Ammon's horn (tissue), 1 donor: ENCODE measurements around the gene TREML1.
"Not testable (repeated sequence)": the region's sequence is repeated elsewhere in the genome, so short reads cannot be mapped to it uniquely, and the experiment has no call there.

ENCODE experiments used
- DNase-seq: peaks from one replicate; pipeline ENCODE4 v3.0.0-alpha.2; 2016; ENCODE audit warnings: low spot score

TREML1 gene, protein sequence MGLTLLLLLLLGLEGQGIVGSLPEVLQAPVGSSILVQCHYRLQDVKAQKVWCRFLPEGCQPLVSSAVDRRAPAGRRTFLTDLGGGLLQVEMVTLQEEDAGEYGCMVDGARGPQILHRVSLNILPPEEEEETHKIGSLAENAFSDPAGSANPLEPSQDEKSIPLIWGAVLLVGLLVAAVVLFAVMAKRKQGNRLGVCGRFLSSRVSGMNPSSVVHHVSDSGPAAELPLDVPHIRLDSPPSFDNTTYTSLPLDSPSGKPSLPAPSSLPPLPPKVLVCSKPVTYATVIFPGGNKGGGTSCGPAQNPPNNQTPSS

DNA sequence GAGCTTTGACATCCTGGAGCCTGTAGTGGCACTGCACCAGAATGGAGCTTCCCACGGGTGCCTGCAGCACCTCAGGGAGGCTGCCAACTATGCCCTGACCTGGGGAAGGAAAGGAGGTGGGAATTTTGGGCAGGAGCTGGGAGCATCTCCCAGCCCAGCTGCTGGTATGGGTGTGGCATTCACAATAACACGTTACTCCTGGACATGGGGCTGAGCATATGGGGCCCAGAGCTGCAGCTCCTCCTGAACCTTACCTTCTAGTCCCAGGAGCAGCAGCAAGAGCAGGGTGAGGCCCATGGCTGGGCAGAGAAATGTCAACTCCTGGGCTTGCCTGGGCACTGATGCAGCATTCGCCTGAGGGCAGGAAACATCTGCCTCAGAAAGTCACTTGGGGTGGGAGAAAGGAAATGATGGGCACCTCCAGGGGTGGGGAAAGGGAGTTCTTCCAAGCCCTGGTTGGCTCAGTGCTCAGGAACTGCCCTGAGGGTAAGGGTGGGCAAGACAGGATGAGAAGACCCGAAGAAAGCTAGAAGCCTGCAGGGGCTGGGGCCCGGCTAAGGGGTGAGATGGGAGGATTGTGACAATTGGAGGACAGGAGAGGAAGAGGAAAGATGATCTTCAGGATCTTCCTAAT lies at the start of gene TREML1:
Gene TREML1, minus strand, starts transcription at position 356 of the 634 bp plus-strand sequence. Its CDS starts 59 bp downstream, at position 297.
- no peak for DNase-seq

DNA sequence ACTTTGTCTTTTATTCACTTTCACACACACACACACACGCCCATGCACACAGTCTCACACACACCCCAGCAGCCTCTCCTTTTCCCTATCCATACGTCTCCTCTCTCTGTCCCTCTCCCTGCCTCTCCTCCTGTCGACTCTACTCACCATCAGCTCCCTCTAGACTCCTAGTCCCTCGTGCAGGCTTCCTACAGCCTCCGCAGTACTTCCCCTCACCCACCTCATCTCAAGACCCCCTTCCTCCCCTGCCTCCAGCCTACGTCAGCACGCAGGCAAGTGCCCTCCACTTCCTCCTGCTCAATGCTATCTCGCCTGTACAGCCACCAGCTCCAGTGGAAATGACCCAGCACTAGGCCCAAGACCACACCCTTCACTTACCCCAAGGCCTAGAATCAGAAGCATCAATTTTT lies 47.6 kb upstream of the TREML1 start:
- no peak for DNase-seq

DNA sequence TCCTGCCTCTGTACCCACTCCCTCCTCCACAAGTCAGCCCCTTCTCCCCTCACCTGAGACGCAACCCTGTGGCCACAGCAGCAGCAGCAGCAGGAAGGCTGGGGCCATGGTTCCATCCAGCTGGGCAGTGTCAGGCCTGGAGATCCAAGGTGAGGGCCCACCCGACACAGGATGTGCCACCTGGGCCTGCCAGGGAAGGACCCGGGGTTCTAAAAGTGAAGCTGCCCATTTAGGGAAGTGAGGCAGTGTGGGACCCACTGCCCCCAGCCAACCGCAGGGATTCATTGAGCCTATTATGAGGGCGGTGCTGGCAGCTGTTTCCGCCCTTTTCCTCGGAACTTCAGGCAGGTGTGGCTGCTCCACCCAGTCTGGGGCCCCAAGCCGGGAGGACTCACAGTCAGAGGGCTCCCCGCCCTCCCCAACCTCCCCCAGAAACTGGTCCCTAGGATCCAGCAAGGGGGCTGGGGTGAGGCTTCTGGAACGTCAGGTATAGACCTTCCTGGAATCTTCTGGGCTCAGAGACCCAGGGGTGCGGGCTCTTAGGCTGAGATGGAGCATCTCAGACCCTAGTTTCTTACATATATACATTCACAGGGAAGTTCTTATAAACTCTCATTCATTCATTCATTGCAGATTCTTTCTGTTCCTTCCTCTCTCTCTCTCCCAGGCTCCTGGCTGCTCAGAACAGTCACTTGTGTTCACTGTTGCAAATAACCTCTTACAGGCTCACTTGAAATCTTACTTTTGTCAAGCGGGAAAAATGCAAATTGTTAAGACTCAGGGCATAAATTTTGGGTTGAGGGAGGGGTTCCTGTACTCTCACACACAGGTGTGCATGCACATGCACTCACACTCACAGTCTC lies 47.0 kb upstream of the TREML1 start, which contains the start of gene TREML2:
Gene TREML2, minus strand, starts transcription at position 249 of the 863 bp plus-strand sequence. Its CDS starts 141 bp downstream, at position 108.
- no peak for DNase-seq

DNA sequence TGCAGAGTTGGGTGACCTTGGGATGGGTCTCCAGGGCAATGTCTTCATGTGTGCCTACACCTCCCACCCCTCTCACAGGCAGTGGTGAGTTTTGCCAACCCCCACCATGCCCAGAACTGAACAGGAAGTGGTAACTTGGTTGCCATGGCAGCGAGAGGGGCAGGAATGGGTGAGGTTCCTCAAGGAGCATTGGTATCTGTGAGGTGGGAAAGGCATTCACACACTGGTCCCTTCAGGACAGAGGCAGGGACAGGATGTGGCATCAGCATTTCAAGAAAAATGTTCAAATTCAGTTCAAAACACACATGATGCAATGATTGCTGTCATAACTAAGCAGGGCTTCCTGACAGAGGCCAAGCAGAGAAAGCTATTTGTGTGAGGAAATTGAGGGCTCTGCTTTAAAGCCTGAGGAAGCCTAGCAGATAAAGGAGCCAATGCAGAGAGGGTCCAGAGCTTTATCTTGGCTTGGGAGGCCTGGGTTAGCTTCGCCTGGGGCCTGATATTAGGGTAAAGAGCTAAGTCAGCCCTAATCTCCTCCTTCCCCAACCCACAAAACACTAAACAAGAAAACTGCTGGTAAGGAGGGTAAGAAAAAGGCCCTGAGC lies 46.3 kb upstream of the TREML1 start:
- DNase-seq: peak; percentile 20

DNA sequence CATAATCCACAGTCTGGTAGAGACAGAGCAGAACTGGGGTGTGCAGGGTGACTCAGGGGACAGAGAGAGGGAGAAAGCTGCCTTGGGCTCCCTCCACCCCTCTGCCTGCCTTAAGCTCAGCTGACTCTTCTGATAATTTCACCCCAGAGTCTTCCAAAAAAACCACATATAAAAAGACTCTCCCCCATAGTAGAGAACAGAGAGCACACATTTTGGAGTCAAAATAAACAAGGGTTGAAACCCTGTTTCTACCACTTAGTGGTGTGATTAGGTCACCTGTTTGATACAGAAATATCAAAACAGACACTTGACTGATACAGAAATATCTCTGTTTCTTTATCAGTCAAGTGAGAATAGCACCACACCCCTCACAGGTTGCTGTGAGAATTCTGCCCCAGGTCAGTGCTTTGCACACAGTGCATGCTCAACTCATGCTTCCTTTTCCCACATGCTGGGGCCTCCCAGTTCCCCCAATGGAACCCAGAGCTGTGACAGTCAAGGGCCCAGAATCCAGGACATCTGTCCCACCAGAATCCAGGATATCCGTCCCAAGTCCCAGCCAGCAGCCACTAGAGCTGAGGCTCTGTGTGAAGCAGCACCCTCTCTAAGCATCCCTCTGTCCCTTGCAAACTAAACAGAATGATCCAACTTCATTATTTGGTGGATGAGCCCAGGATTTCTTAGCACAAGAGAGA lies 45.6 kb upstream of the TREML1 start:
- no peak for DNase-seq

DNA sequence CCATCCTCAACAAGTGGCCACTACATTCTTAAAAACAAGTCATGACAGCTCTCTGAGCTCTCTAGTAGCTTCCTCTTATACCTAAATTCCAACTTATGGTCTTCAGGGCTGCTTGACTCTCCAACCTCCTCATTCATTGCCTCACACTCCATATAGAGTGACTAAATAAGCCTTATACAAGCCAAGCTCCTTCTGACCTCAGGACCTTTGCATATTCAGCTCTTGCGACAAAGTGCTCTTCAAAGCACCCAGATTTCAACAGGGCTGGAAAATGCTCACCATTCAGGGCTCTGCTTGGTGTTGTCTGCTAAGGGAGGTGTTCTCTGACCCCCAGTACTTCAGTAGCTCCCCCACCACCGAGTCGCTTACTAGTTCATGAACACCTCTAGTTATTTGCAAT lies 43.1 kb upstream of the TREML1 start:
- DNase-seq: no peak

DNA sequence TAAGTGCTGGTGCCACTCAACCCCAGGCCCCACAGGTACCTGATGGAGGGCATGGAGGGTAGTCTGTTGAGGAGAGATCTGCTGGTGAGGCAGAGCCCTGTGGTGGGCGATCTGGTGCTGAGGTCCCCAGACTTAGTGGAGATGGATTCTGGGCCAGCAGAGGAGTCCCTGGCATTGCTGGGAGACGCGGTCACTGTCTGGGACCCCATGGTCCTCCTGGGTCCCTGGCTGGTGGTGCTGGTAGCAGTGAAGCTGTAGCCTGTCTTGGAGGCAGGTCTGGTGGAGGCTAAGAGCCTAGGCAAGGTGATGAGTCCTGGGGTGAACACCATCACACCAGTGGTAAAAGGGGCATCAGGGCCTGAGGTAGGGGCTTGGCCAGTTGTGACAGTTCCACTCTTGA lies 40.2 kb upstream of the TREML1 start:
- DNase-seq: no peak

DNA sequence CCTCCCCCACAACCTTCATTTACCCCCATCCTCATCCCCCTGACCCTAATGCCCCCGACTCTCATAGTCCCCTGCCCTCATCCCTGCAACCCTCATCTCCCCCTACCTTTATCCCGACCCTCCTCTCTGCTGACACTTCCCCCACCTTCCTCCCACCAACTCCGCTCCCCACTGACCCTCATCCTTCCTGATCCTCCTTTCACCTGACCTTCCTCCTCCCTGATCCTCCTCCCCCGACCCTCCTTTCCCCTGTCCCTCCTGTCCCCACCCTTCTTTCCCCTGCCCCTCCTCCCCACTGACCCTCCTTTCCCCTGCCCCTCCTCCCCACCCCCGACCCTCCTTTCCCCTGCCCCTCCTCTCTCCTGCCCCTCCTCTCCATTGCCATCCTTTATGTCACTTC lies 39.7 kb upstream of the TREML1 start:
- no peak for DNase-seq

DNA sequence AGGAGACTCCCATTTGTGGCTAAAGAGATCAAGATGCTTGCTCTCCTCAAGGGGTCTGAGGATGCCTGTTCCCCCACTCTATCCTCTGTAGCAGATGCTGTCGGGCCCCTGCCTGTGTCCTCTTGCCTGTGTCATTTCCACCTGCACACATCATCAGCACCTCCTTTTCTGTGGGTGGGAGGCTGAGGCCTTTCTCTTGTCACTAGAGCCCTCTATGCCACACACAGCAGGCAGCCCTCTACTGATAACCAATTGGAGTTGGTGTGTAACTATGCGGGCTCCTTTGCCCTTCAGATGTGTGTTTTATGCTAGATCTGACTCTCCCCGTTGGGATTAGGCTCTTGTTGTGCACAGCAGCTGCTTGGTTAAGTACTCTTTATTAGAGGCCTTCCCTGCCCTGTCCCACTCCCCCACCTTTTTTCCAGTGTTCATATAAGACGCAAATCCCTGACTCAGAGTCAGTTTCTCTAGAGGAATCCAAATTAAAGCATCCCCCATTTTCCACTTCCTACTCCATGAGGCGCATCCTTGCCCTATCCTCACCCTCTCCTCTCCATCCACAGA lies 39.1 kb upstream of the TREML1 start:
- no peak for DNase-seq

DNA sequence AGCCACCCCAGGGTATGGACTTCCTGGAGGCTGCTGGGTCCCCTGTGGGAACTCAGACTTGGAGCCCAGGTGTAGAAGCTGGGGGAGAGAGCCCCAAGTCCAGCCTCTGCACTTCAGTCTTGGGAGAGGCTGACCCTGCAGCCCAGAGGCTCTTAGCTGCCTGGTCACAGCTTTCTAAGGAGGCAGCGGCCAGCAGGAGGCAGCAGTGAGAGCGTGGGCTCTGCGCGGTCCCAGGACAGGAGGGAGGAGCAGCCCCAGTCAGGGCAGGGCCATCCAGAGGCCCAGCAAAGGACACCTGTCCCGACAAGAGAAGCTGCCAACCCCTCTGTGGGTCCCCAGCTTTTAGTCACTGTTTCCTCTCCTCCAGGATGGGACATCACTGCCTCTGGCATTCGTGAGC lies 37.4 kb upstream of the TREML1 start:
- peak; percentile 35 for DNase-seq

DNA sequence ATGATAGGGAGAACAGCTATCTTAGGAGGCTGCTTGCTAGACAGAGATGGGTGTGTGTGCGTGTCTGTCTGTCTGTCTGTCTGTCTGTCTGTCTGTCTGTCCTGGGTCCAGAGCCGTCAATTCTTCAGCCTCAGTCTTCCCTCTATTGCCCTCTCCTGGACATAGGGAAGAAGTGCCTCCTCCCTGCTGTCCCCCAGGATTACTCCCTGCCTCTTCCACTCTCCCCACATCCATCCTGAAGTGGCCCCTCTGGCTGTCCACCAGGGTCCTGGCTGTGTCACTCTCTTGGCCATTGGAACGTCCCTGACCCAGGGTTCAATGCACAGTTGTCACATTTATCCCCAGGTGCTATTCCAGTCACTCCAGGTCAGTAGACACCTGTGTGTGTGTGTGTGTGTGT lies 36.6 kb upstream of the TREML1 start:
- DNase-seq: no peak

DNA sequence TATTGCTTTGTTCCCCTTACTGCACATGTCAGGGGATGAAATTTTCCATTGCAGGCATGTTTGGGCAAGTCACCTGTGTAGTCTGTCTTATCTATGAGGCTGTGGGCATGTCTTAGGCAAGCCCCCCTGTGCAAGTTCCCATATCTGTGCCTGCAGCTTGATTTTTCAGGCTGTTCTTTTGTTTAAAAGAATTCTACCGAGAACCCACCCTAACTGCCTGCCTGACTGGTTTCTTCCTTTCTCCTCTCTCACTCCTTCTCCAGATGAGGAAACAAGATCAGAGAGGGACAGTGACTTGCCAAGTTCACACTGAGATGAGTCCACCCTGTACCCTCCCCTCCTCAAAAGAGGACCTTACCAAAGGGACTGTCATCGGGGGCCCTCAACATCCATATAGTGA lies 35.8 kb upstream of the TREML1 start:
- DNase-seq: no peak

DNA sequence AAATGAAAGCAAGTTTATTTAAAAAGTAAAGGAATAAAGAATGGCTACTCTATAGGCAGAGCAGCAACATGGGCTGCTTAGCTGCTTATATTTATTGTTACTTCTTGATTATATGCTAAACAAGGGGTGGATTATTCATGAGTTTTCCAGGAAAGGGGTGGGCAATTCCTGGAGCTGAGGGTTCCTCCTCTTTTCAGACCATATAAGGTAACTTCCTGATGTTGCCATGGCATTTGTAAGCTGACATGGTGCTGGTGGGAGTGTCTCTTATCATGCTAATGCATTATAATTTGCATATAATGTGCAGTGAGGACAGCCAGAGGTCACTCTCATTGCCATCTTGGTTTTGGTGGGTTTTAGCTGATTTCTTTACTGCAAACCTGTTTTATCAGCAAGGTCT lies 34.9 kb upstream of the TREML1 start:
- DNase-seq: not testable (repeated sequence)

DNA sequence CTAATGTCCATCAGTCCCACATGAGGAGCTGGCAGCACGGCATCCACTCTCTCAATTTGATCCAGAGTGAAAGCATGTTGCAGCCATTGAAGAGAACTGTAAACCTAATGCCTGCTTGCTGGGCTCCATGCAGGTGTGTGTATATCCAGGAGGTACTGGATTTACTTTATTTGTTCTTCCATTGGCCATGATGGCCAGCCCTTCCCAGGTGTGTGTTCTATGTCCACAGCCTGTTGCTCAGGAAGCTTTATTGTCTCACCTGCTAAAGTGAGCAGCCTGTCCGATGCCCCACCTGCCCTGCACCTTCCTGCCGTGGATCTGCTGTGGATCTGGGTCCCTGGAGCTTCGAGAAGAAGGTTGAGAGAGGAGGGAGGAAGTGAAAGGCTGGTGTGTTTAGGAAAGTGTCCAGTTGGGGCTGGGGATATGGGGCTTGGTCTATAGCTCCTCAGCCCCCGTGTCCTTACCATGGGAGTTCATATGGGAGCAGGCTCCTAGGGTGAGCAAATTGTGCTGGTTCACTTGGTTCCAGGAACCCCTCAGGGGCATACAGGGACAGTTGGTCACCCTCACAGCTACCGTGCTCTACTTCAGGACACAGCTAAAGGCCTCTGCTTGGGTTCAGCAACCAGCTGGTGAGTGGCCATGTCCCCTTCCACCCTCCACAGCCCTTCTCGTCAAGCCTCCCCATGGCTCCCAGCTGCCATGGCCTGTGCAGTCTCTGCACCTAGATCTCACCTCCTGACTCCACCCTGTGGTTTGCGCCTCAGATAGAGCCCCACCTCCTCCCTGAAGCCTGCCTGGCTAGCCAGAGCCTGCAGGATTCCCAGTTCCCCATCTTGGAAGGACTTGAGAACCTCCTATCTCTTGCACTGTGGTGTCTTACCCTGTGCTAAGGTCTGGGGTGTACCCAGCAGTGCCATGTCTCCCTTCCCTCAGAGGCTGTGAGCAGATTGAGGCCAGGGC lies 34.1 kb upstream of the TREML1 start:
- DNase-seq: no peak

DNA sequence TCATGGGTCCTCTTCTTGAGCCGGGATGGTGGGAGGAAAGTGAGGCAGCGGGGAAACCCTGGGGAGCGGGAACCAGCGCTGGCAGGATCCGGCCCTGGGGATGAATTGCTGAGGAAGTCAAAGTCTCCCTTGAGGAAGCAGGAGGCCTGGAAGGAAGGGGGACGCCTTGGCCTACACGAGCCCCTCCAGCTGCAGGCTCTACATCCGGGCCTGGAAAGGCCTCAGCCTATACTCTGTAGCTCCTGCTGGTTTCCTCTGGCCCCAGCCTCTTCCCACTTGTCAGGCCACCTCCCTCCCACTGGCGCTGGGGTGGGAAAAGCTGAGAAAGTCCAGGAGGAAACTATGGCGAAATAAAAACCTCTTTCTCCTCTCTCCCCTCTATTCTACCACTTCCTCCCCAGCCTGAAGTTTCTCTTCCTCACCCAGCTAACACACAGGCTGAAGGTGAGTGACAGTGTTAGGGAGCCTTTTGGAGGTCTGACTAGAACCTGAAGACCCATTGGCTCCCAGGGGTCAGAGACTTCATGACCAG lies 31.9 kb upstream of the TREML1 start:
- no peak for DNase-seq

DNA sequence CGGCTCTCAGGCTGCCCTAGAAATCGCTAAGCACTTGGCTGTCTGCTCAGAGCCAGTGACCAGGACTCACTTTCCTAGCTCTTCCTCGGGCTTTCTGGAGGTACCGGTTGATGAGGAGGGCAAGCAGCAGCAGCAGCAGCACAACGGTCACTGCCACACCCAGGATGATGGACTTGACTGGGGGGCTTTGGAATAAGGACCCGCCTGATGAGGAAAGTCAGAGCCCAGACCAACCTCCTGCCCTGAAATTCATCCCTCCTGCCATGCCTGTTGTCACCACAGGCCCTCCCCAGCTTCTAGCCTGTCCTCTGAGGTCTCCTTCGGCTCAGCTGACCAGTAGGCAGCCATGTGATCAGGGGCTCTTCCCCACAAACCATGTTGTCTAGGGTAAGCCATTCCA lies 30.6 kb upstream of the TREML1 start:
- no peak for DNase-seq

DNA sequence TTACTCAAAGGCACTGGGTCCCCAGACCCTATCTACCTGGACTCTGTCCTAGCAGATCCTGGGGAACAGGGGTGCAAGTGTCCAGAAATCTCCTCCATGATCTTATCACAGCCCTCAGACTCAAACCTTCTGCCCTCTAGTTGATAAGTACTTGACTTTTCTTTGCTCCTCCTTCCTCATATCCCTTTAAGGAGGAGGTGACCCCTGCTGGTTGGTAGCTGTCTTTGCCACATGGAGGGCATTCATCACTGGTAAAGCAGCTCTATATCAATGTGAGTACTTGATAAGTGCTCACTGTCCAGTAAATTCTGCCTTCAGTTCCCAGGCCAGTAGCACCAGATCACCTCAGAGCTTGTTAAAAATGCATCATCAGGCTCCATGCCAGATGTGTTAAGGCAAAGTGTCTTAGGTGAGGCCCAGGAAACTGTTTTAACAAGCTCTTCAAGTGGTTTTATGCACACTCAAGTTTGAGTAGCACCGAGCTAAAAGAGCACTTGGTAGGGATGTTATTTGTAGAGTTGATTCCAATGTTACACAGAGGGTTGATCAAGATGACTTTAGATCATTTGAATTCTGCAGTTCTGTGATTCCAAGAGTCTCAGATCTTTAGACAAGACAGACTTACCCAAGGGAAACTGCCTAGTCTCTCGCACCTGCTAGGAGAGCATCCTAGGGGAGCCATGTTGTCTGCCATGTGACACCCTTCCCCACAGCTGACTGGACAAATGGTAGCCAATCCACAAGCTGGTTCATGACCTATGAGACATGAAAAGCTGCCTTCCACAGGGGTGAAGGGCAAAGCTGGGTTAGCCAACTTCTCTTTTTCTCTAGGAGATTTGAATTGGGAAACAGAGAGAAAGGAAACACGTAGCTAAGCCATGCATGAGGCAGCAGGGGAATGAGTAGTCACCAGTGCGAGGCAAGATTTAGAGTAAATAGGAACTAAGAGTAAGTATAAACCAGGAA lies 28.2 kb upstream of the TREML1 start:
- peak; percentile 57 for DNase-seq

DNA sequence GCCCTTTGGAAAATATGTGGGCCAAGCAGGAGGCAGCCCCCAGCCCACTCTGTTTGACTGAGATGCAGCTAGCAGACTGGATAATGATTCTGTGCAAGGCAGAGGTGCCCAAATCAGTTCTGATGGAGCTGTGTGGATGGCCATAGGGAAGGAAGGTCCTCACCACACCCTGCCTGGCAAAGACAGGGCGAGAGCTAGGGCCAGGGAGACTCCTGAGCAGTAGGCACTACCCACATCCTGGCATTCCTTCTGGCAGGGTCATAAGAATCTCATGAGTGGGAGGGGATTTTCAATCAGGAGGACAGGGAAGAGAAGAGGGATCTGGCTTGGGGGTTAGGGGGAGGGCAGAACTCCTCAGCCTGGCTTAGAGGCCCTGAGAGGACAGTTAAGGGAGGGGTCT lies 27.4 kb upstream of the TREML1 start:
- DNase-seq: no peak

DNA sequence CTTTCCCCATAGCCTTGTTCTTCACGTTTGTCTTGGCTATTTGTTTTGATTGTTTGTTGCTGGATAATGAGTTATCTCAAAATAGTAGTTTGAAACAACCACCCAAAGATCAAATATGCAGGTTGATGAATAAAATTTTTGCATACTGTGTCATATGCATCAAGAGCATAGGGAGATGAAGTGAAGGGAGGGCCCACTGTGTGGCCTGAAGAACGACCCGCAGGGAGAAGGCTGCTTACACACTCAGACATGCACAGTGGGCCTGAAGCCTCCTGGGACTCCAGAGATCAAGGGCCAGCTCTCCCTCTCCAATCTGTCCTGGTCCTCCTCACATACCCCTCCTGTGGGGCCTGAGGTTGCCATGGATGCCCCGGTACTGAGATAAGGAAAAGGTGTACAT lies 25.0 kb upstream of the TREML1 start:
- DNase-seq: no peak
